Activated T-helper 17 cell treated with anti-CD3 and anti-CD28 coated beads, Interleukin-2, amount 50 U/mL, for 72 hours (primary cell): ENCODE data around the gene CCDC24. TPM values are rescaled to one million over a fixed set of nuclear protein-coding genes. Genes with fewer than 3 reads are reported as not detected.

Source experiments
- ATAC-seq: fragments of 150-1000 bp; cut with Tn5 transposase; replicated peaks from 2 replicates; pipeline ENCODE4 v1.10.0; 2021; ENCODE audit warnings: mild to moderate bottlenecking, moderate library complexity
- H3K27ac Mint-ChIP-seq: one replicate; pipeline ENCODE4 v1.8.0; 2022; ENCODE audit warnings: mixed read lengths
- H3K27me3 Mint-ChIP-seq: one replicate; pipeline ENCODE4 v1.8.0; 2022; ENCODE audit warnings: mixed read lengths
- H3K36me3 Mint-ChIP-seq: one replicate; pipeline ENCODE4 v1.8.0; 2022; ENCODE audit warnings: low read depth, mild to moderate bottlenecking, mixed read lengths
- H3K4me1 Mint-ChIP-seq: one replicate; pipeline ENCODE4 v1.8.0; 2022; ENCODE audit warnings: mixed read lengths
- H3K4me3 Mint-ChIP-seq: one replicate; pipeline ENCODE4 v1.8.0; 2022; ENCODE audit warnings: mild to moderate bottlenecking, mixed read lengths
- H3K9me3 Mint-ChIP-seq: one replicate; pipeline ENCODE4 v1.8.0; 2022; ENCODE audit warnings: mixed read lengths
- total RNA-seq, 2 donors: library from RNA; stranded (reverse); gene quantifications; one replicate each; pipeline ENCODE4 v1.2.3, GENCODE V29; 2022

The CCDC24 gene
- total RNA-seq, 2 donors from 2014 or later = 0.95 to 2.6 TPM

- Mint-ChIP-seq H3K4me3 (no peak overlapping the region), H3K27me3 (no peaks in the 10 kb centered on the region), H3K9me3 (no peaks in the 10 kb centered on the region), H3K4me1 (no peaks in the 10 kb centered on the region), H3K27ac (no peak overlapping the region), H3K36me3 (no peaks in the 10 kb centered on the region)
- ATAC-seq = no peak
Measured at GRCh38 chr1:44012941-44013609, 21.7 kb downstream of the CCDC24 start.

GRCh38 chr1:44013949-44014348 is 22.6 kb downstream of the CCDC24 start:
- H3K4me1 Mint-ChIP-seq = no peaks in the 10 kb centered on the region

GRCh38 chr1:44014365-44015104 is 23.1 kb downstream of the CCDC24 start:
- ATAC-seq = no peak
- Mint-ChIP-seq H3K9me3 (no peaks in the 10 kb centered on the region), H3K36me3 (no peaks in the 10 kb centered on the region), H3K27me3 (no peaks in the 10 kb centered on the region), H3K4me3 (no peak overlapping the region), H3K4me1 (no peaks in the 10 kb centered on the region), H3K27ac (peak overlapping the region; percentile 3)

More at GRCh38 chr1:44013949-44014348, 22.6 kb downstream of the CCDC24 start:
- no peak overlapping the region for H3K27ac Mint-ChIP-seq
- H3K36me3 Mint-ChIP-seq = no peaks in the 10 kb centered on the region
- H3K4me3 Mint-ChIP-seq = no peak overlapping the region
- H3K27me3 Mint-ChIP-seq = no peaks in the 10 kb centered on the region
- no peak for ATAC-seq
- no peaks in the 10 kb centered on the region for H3K9me3 Mint-ChIP-seq

GRCh38 chr1:44015206-44015605 is 23.8 kb downstream of the CCDC24 start:
- Mint-ChIP-seq H3K9me3 (no peaks in the 10 kb centered on the region), H3K4me1 (no peaks in the 10 kb centered on the region), H3K27ac (no peak overlapping the region)

GRCh38 chr1:44016041-44016889 is 24.9 kb downstream of the CCDC24 start:
- H3K4me3 Mint-ChIP-seq = no peak overlapping the region
- H3K27me3 Mint-ChIP-seq = no peaks in the 10 kb centered on the region
- H3K36me3 Mint-ChIP-seq = no peaks in the 10 kb centered on the region
- ATAC-seq = no peak
- H3K27ac Mint-ChIP-seq = no peak overlapping the region
- H3K4me1 Mint-ChIP-seq = no peaks in the 10 kb centered on the region
- no peaks in the 10 kb centered on the region for H3K9me3 Mint-ChIP-seq

More at GRCh38 chr1:44015206-44015605, 23.8 kb downstream of the CCDC24 start:
- Mint-ChIP-seq H3K36me3 (no peaks in the 10 kb centered on the region), H3K27me3 (no peaks in the 10 kb centered on the region), H3K4me3 (no peak overlapping the region)
- no peak for ATAC-seq

GRCh38 chr1:44016890-44017400 is 25.5 kb downstream of the CCDC24 start:
- peaks cover 6% of the 10 kb centered on the region for H3K36me3 Mint-ChIP-seq
- no peaks in the 10 kb centered on the region for H3K9me3 Mint-ChIP-seq
- H3K27me3 Mint-ChIP-seq = no peaks in the 10 kb centered on the region
- no peak overlapping the region for H3K4me3 Mint-ChIP-seq
- ATAC-seq = no peak
- no peak overlapping the region for H3K27ac Mint-ChIP-seq
- no peaks in the 10 kb centered on the region for H3K4me1 Mint-ChIP-seq

- H3K4me1 Mint-ChIP-seq = no peaks in the 10 kb centered on the region
- H3K4me3 Mint-ChIP-seq = no peak overlapping the region
- peaks cover 11% of the 10 kb centered on the region for H3K36me3 Mint-ChIP-seq
- ATAC-seq = no peak
- H3K27me3 Mint-ChIP-seq = no peaks in the 10 kb centered on the region
- no peak overlapping the region for H3K27ac Mint-ChIP-seq
- H3K9me3 Mint-ChIP-seq = no peaks in the 10 kb centered on the region
Measured at GRCh38 chr1:44019466-44019948, 28.1 kb downstream of the CCDC24 start.

- Mint-ChIP-seq H3K4me3 (no peak overlapping the region), H3K27ac (no peak overlapping the region), H3K27me3 (no peaks in the 10 kb centered on the region), H3K9me3 (no peaks in the 10 kb centered on the region), H3K36me3 (peaks cover 11% of the 10 kb centered on the region), H3K4me1 (no peaks in the 10 kb centered on the region)
- no peak for ATAC-seq
Measured at GRCh38 chr1:44020464-44020863, 29.1 kb downstream of the CCDC24 start.

GRCh38 chr1:44021156-44021555 is 29.8 kb downstream of the CCDC24 start:
- no peak for ATAC-seq
- no peaks in the 10 kb centered on the region for H3K27me3 Mint-ChIP-seq
- peaks cover 11% of the 10 kb centered on the region for H3K36me3 Mint-ChIP-seq
- H3K4me1 Mint-ChIP-seq = no peaks in the 10 kb centered on the region
- H3K4me3 Mint-ChIP-seq = no peak overlapping the region
- no peak overlapping the region for H3K27ac Mint-ChIP-seq
- no peaks in the 10 kb centered on the region for H3K9me3 Mint-ChIP-seq

- H3K4me3 Mint-ChIP-seq = no peak overlapping the region
- peaks cover 11% of the 10 kb centered on the region for H3K36me3 Mint-ChIP-seq
- H3K27ac Mint-ChIP-seq = no peak overlapping the region
- no peaks in the 10 kb centered on the region for H3K27me3 Mint-ChIP-seq
- ATAC-seq = no peak
- no peaks in the 10 kb centered on the region for H3K9me3 Mint-ChIP-seq
- H3K4me1 Mint-ChIP-seq = no peaks in the 10 kb centered on the region
Measured at GRCh38 chr1:44021581-44022321, 30.4 kb downstream of the CCDC24 start.

- Mint-ChIP-seq H3K4me1 (peaks cover 7% of the 10 kb centered on the region), H3K27ac (no peak overlapping the region), H3K36me3 (peaks cover 11% of the 10 kb centered on the region), H3K27me3 (no peaks in the 10 kb centered on the region), H3K4me3 (no peak overlapping the region), H3K9me3 (no peaks in the 10 kb centered on the region)
- ATAC-seq = no peak
Measured at GRCh38 chr1:44024031-44024902, 32.9 kb downstream of the CCDC24 start.

GRCh38 chr1:44024903-44025525 is 33.6 kb downstream of the CCDC24 start:
- Mint-ChIP-seq H3K36me3 (peaks cover 11% of the 10 kb centered on the region), H3K27me3 (no peaks in the 10 kb centered on the region), H3K4me1 (peaks cover 14% of the 10 kb centered on the region), H3K4me3 (no peak overlapping the region), H3K9me3 (no peaks in the 10 kb centered on the region), H3K27ac (no peak overlapping the region)
- no peak for ATAC-seq

GRCh38 chr1:44025816-44026215 is 34.4 kb downstream of the CCDC24 start:
- Mint-ChIP-seq H3K36me3 (peaks cover 11% of the 10 kb centered on the region), H3K27me3 (no peaks in the 10 kb centered on the region), H3K4me3 (no peak overlapping the region), H3K4me1 (peaks cover 14% of the 10 kb centered on the region), H3K27ac (no peak overlapping the region), H3K9me3 (no peaks in the 10 kb centered on the region)
- no peak for ATAC-seq
